Tongue (tissue), 2 donors: ENCODE measurements around the gene EFNA4. TPM values are rescaled to one million over a fixed set of nuclear protein-coding genes. Genes with fewer than 3 reads are reported as not detected.

ENCODE experiments used
- DNase-seq: peaks from one replicate; pipeline ENCODE4 v3.0.0-alpha.2; 2015
- total RNA-seq: library from RNA; depleted of rRNA; stranded (reverse); fragments of >200 nt; gene quantifications from one replicate; pipeline ENCODE4 v1.2.3, GENCODE V29; 2014

Gene EFNA4
- total RNA-seq, 1 donor from 2014 or later: 5.0 TPM

DNA sequence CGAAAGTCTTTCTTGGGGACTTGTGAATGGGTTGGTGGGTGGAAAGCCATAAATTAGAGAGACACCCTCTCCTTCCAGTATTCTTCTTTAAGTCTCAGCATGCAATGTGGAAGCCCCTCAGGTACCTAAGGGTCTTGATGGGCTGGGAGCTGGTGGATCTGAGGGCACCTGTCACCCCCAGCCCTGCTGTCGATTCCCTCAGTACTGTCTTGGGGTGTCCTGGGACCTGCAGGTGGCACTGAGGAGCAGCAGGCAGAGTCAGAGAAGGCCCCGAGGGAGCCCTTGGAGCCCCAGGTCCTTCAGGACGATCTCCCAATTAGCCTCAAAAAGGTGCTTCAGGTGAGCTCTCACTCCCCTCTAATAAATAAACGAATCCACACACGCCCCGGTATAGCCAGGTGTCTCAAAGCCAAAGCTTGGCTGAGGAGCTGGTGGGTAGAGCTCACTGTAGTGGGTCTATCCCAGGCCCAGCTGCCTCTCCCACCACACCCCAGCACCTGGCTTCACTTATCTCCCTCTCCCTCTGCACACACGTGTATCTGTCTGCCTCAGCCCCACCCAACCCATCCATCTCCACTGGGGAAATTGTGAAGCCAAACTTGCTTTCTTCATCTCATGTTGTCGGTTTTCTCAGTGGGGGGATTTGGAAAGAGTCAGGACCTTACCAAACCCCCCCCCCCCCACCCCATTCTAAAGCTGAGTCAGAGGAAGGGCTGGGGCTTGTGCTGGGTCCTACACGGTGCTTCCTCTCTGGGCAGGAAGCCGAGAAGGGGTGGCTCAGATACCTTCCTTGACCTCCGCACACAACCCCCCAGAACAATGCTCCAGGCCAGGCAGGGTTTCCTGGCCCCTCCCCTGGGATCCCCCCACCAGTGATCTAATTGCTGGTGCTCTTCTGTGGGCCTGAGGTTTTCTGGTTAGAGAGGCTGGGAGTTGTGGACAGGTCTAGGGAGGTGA is 10.8 kb upstream of the EFNA4 start:
- peak; percentile 11 for DNase-seq

DNA sequence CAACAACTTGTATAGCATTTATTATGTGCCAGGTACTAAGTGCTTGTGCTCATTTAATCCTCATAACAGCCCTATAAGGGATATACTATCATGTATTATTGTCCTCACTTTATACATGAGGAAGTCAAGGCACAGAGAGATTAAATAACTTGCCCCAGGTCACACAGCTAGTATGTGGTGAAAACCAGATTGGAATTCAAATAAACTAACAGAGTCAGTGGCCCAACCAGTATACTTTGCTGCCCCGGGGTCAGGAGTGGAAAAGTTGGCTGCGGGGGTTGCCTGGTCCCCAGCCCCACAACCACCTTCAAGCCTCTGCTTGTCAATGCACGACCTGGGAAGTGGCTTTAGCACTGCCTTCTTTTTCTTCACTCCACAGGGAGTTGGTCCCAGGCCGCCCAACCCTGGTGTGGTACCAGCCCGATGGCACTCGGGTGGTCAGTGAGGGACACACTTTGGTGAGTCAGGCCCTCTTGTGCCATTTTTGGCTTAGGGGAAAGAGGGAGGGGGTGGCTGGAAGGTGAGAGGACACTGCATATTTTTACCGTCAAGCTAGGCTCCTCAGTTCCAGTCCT is 9.9 kb upstream of the EFNA4 start:
- no peak for DNase-seq

DNA sequence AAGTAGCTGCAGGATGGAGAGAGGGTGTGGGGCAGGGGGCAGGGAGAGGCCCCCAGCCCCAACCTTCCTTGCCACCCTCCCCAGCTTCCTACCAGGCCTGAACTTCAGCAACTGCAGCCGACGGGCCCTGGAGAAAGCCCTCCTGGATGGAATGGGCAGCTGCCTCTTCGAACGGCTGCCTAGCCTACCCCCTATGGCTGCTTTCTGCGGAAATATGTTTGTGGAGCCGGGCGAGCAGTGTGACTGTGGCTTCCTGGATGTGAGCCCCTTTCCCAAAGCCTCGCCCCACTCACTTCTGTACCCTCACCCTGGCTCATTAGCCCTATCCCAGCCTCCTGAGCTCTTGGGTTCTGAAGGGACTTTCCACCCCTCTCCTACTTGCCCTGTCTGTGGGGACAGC is 6.4 kb upstream of the EFNA4 start:
- no peak for DNase-seq

DNA sequence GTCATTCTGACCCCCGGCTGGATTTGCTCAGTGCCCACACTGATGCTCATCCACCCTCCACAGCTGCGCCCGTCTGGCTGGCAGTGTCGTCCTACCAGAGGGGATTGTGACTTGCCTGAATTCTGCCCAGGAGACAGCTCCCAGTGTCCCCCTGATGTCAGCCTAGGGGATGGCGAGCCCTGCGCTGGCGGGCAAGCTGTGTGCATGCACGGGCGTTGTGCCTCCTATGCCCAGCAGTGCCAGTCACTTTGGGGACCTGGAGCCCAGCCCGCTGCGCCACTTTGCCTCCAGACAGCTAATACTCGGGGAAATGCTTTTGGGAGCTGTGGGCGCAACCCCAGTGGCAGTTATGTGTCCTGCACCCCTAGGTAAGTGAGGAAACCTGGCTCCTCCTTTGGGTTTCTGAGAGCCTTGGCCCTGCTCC is 5.7 kb upstream of the EFNA4 start:
- no peak for DNase-seq

DNA sequence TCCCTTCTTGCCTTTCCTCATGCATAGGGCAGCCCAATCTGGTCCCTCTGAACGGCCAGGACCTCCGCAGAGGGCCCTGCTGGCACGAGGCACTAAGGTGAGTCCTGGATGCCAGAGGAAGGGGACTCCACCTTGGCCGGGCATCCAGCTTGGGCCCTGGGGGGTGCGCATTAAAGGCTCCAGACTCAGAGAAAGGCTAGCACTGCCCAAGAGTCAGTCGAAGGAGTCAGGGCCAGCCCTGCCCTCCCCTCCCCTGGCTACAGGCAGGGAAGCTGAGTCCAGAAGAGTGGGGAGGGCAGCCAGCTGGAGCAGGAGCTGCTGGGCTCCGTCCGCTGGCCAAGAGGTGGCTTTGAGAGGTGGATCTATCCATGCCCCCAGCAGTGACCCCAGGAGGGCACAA is 2.8 kb upstream of the EFNA4 start:
- DNase-seq: no peak

DNA sequence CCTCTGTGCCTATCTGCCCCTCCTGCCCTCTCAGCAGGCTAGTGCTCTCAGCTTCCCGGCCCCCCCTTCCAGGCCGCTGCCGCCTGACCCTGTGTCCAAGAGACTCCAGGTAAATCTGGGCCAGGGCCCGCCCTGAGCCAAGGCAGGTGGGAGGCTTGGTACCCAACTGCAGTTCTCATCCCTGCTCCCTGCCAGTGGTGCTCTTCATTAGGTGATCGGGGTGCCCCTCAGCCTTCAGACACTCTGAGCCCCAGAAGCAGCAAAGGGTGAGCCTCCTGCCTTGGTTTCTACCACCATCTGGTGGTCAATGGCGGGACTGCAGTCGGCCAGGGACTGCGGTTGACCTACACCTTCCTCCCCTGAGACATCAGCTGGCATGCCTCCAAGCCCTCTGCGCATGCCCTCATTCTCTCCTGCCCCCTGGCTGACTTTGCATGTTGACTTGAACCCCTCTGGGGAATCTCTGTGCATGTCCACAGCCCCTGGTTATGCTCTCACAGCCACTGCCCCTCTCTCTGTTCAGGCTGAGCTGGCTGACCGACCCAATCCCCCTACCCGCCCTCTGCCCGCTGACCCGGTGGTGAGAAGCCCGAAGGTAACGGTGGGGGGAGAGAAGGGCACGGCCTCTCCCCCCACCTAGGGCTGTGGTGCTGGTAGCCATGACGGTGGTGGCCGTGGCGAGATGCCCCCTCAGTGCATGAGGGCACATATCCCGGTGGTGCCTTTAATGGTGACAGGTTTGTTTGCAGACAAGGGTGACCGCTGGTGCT is 2.0 kb upstream of the EFNA4 start:
- DNase-seq: peak; percentile 88

DNA sequence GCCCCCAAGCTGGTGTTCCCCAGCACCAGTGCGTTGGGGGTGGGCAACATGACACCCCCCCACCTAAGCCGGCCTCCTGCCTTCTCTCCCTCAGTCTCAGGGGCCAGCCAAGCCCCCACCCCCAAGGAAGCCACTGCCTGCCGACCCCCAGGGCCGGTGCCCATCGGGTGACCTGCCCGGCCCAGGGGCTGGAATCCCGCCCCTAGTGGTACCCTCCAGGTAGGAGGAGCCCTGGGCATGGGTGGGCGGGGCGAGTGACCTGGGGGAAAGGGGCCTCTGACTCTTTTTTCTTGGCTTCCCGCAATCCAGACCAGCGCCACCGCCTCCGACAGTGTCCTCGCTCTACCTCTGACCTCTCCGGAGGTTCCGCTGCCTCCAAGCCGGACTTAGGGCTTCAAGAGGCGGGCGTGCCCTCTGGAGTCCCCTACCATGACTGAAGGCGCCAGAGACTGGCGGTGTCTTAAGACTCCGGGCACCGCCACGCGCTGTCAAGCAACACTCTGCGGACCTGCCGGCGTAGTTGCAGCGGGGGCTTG is 1.3 kb upstream of the EFNA4 start:
- no peak for DNase-seq

DNA sequence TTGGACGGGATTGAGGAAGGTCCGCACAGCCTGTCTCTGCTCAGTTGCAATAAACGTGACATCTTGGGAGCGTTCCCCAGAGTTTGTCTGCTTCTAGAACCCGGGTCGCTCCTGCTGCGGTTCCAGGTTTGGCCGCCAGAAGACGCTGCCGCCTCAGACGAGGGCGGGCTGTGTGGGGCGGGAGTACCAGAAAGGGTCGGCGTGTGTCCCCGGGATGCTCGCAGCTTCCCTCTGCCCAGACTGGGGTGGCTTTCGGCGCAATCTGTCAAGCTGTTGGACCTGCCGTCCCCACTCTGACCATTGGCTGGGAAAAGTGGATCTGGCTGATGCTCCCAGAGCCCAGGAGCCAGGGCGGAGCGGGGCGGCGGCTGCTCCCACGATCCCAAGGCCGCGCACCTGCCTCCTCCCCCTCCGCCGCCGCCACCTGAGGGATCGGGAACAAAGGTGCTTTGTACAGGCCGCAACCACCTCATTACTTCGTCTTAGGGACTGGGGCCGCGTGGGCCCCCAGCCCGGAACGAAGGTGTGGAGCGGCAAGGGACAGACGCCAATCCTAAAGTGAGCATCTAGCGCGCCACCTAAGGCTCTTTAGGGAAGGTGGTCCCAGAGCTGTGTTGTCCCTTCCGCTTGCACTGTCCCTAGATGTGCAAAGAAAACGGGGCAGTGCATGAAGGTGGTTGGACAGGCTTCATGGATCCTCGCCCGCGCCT is 683 bp upstream of the EFNA4 start:
- peak; percentile 69 for DNase-seq

DNA sequence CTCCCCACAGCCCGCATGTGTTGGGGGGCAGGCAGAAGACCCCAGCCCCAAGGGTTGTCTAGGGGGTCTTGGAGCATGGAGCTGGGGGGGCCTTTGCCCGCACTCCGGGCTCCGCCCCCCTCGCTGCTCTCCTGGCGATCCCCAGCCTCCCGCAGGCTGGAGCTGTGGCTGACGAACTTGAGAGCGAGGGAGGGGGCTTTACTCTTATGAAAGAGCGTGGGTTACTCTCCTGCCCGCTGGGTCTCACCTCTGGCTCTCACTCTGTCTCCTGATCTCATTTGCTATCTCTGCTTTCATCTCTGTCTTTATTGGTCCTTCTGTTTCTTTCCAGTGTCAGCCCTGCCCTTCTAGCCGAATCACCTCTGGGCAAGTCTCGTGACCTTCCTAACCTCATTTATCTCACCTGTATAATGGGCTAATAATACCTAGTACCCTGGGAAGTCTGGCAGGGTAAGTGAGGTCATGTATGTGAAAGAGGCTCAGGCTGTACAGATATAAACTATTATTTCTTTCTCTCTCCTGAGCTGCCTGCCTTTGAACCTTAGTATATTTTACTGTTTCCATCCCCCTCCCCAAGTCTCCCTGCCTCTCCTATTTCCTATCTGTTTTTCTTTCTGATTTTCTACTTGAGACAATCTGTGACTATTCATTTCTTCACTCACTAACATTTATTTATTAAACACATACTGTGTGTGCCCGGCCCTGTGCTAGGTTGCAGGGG is 731 bp downstream of the EFNA4 start:
- DNase-seq: peak; percentile 63

DNA sequence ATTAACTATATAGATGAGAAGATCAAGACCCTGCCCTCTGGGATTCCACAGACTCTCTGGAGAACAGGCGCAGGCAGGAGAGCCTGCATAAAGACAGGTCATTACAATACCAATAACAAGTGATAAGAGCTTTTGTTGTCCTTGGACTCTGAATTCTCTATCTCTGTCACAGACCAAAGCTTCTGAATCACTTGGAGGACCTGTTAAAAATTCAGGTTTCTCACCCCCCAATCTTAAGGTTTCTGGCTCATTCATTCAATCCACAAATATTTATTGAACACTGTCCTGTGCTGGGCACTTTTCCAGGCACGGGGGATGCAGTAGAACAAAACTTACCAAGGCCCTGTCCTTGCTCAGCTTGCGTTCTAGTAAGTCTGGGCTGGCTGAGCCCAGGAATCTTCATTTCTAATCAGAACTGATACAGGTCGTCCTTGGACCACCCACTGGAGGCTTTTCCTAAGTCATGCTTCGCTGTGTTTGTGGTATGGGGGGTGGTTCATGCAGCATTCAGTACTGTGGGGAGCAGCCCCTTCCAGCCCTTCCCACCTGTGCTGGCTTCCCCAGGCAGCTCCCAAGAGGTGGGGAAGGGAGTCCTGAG is 1.4 kb downstream of the EFNA4 start:
- DNase-seq: no peak

DNA sequence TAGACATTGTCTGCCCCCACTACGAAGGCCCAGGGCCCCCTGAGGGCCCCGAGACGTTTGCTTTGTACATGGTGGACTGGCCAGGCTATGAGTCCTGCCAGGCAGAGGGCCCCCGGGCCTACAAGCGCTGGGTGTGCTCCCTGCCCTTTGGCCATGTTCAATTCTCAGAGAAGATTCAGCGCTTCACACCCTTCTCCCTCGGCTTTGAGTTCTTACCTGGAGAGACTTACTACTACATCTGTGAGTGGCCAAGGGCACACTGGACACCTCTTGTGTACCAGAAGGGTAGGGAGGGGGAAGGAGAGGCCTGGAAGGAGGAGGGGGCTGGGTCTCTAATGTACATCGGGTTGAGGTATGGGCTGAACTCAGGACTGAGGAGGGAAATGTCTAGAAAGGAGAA is 3.2 kb downstream of the EFNA4 start:
- DNase-seq: no peak

DNA sequence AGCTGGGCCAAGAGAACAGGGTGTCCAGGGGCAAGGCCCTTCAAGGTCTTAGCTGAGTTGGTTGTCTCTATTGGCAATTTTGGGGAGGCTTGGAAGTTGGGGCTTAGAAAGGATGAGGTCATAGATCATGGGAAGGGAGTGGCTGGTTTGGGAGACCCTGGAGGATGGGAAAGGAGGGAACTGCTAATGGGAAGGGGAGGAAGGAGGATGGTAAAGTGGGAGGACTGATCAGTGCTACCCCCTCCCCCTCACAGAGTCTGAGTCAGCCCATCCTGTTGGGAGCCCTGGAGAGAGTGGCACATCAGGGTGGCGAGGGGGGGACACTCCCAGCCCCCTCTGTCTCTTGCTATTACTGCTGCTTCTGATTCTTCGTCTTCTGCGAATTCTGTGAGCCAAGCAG is 5.1 kb downstream of the EFNA4 start:
- no peak for DNase-seq

DNA sequence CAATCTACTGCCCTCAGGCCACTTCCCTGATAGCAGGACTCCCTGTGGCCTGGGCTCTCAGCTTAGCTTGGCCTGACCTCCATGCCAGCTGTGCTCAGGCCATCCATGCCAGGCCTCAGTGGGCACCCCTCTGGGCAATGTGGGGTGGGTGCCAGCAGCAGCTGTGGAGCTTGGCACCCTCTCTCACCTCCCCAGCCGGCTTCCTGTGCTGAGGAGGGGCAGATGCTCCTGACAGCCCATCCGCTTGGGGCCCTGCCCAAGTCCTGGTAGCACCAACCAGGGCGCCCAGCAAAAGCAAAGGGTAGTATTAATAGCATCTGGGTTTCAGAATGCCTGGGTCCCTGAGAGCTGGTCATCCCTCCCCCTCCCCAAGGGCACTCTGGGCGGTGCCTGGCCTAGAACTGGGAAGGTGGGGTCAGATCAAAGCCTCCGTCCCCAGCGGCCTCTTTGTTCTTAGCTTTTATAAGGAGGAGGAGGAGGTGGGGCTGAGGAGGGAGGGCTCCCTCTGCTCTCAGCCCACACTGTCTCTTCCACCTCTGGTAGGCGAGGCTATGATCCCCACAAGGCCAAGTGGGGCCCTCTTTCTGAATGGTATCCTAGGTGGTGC is 6.1 kb downstream of the EFNA4 start:
- DNase-seq: no peak

DNA sequence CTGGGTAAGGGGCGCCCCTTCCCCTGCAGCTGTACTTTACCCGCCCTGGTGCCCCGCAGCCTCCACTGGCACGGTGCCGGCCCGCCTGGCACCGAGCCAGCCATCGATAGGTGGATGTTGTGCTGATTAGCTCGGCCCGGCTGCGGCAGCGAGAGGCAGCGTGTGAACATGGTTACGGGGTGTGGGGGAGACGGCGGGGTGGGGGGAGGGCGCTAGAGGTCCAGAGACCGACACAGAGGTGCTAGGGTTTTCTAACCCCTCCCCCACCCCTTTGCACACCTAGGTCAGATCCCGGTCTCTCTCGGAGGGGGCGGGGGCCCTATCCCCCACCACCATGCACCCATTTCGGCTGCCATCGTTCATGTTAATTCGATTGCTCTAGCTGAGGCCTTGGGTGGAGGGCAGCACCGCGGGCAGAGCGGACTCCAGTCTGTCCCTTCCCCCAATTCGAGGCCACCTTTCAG is 6.7 kb downstream of the EFNA4 start:
- DNase-seq: no peak

DNA sequence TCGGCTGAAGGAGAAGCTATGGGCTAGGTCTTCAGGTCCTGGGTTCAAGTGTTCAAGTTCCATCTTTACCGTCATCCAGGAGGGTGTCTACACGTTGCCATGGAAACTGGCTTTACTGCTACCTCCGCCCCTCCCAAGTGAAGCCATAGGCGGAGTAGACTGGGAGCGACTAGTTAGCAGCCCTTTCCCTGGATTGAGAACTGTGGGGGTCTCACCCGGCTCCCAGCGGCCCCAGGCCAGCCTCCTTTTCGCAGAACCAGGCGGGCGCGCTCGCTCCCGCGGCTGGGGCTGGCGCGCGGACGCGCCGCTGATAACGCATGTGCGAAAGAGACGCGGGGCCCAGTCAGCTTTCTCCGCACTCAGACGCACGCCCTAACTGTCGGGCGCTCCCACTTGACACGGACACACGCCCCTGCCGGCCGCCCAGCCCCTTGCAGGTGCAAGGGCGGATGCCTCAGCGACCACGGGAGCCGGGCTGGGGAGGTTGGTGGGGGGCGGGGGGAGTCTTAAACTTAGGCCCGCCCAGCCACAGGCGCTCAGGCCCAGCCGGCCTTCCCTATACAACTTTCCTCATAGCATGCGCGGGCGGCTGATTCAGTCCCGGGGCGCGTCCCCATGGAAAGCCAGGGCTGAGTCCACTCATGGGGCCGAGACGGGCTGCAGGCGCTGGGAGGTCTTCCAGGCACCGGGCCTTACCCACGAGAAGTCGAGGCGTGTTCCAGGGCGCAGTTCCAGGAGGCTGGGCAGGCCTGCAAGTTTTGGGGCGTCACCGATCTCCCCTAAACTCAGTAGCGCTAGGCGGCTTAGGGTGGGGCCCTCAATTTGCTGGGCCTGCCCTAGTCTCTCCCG is 7.4 kb downstream of the EFNA4 start:
- peak; percentile 86 for DNase-seq

DNA sequence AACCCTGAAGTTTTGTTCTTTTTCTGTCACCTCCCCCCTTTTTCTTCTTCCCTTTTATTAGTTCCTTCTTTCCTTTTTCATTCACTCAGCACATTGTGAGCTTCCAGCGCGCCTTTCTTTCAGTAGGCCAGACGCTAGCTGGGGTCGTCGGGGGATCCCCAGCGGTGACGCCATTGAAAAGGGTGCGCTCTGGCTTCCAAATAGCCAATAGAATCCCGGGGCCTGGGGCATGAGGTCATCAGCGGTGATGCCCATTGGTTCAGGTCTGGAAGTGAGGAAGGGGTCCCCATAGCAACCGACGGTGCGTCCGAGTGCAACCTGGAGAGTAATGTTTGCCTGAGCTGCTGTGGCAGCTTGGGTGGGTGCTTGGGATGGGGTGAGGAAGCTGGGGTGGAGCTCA is 8.2 kb downstream of the EFNA4 start:
- DNase-seq: no peak

DNA sequence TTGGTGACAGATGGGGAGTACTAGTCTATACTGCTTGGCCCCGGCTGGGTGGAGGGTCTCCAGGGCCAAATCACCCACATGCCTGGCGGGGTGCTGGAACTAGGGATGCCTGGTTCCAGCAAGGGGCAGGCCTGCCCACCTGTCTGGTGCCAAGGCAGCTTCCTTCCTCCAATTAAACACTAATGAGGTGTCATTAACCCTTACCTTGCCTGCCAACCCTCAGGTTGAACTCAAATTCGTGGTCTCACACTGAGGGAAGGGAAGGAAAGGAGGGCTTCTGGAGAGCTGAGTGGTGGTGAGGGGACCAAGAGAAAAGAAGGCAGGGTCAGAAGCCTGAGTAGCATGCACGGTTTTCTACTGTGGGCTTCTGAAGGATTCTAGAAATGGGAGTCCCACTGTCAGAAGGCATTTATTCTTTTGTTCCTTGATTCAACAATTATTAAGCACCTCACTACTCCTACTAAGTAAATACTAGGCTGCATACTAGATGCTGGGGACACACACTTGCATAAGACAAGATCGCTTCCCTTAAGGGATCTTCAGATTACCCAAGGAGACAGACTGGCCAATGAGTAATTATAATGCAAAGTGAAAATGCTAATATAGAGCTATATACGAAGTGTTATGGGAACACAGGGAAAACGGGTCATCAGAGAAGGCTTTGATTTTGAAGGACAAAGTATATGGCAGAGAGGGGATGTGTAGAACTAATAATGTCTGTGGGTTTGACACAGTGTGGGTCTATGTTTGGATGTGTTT is 9.2 kb downstream of the EFNA4 start:
- no peak for DNase-seq

DNA sequence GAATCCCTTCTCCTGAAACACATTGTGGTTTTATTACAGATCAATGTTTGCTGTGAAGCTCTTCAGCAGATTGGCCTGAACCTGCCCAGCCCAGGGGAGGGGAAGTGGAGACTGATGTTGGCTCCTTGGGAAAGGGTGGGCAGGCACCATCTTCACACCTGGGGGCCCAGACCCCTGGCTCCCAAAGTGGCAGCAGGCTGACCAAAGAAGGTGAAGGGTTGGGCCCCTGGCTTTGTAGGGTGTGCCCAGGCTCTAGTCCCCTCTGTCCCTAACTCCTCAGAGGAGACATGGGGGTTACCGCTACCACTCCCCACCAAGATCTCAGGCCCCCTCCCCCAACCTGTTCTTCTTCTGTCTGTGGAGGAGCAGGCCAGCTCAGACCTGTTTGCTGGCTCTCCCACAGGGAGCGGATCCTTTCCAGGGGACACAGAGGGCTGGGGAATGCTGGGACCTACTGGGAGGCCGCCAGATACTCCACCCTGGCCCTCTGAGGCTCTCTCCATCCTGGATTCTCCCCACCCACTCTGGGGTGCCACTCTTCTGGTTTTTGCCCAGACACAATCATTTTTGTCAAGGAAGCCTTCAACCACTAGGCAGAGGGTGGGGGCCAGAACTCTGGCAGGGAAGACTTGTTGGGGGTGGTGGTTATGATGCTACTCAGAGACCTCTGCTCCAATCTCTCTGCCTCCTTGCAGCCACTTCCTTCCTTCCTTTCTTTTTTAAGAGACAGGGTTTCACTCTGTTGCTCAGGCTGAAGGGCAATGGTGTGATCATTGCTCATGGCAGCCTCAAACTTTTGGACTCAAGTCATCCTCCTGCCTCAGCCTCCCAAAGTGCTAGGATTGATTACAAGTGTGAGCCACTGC is 10.1 kb downstream of the EFNA4 start:
- DNase-seq: no peak
